ENCODE results near the gene FAM222B.
A peak's percentile ranks its signal among the peaks of the same experiment; 100 is the strongest.
"Not testable (repeated sequence)": the region's sequence is repeated elsewhere in the genome, so short reads cannot be mapped to it uniquely, and the experiment has no call there.

Gene FAM222B

GRCh38 chr17:28867276-28867675 is 24.7 kb upstream of the FAM222B start:
- DNase-seq = no peak

GRCh38 chr17:28865946-28866752 is 23.6 kb upstream of the FAM222B start:
- no peak for DNase-seq

- no peak for DNase-seq
Observed at GRCh38 chr17:28864991-28865849, 22.6 kb upstream of the FAM222B start.

GRCh38 chr17:28863953-28864352 is 21.4 kb upstream of the FAM222B start:
- no peak for DNase-seq

GRCh38 chr17:28862561-28862960 is 20.0 kb upstream of the FAM222B start:
- DNase-seq = no peak

- DNase-seq = no peak
Observed at GRCh38 chr17:28861393-28862203, 19.0 kb upstream of the FAM222B start.

- no peak for DNase-seq
Observed at GRCh38 chr17:28860363-28860808, 17.8 kb upstream of the FAM222B start.

- DNase-seq = no peak
Observed at GRCh38 chr17:28858801-28859355, 16.3 kb upstream of the FAM222B start.

- no peak for DNase-seq
Observed at GRCh38 chr17:28857905-28858800, 15.6 kb upstream of the FAM222B start.

GRCh38 chr17:28856028-28856574 is 13.5 kb upstream of the FAM222B start:
- DNase-seq = no peak

GRCh38 chr17:28855336-28855679 is 12.7 kb upstream of the FAM222B start:
- DNase-seq = no peak

- peak; percentile 77 for DNase-seq
Observed at GRCh38 chr17:28854457-28855335, 12.1 kb upstream of the FAM222B start, which contains the start of gene ERAL1. Gene ERAL1 (plus strand): TSS chr17:28855016. CDS start chr17:28855035, 19 bp downstream.

- DNase-seq = no peak
Observed at GRCh38 chr17:28853295-28853694, 10.7 kb upstream of the FAM222B start.

GRCh38 chr17:28849281-28849680 is 6.7 kb upstream of the FAM222B start:
- DNase-seq = no peak

GRCh38 chr17:28848667-28849066 is 6.1 kb upstream of the FAM222B start:
- DNase-seq = peak; percentile 65 to 72

- DNase-seq = not testable (repeated sequence)
Observed at GRCh38 chr17:28846699-28847098, 4.1 kb upstream of the FAM222B start.

- no peak for DNase-seq
Observed at GRCh38 chr17:28846231-28846630, 3.6 kb upstream of the FAM222B start.

- DNase-seq = no peak
Observed at GRCh38 chr17:28843816-28844148, 1.2 kb upstream of the FAM222B start.

- DNase-seq = no peak
Observed at GRCh38 chr17:28841901-28842281, 699 bp downstream of the FAM222B start.

GRCh38 chr17:28839221-28839620 is 3.4 kb downstream of the FAM222B start:
- no peak for DNase-seq
